ENCODE measurements around the gene CD14. TPM values are rescaled to one million over a fixed set of nuclear protein-coding genes. Genes with fewer than 3 reads are reported as not detected.
"Not testable (repeated sequence)": the region's sequence is repeated elsewhere in the genome, so short reads cannot be mapped to it uniquely, and the experiment has no call there.

CD14 gene
- total RNA-seq, 2 donors from 2014 or later = 25.0 to 74.1 TPM

GRCh38 chr5:140664030-140664358, 31.0 kb upstream of the CD14 start:
- Histone ChIP-seq H3K36me3 (peaks cover 53% of the 10 kb centered on the region), H3K4me3 (peak overlapping the region; percentile 88), H3K4me1 (peaks cover 0 to 20% of the 10 kb centered on the region in 2 donors), H3K27ac (peak overlapping the region; percentile 88), H3K9me3 (no peaks in the 10 kb centered on the region), H3K27me3 (no peaks in the 10 kb centered on the region)
- no peak for DNase-seq (ENCODE audit: low spot score)
- TF ChIP-seq CTCF (IDR thresholded peaks at IDR 0.05) = no peak

GRCh38 chr5:140660371-140660770, 27.4 kb upstream of the CD14 start:
- H3K9me3 ChIP-seq; DNase-seq (ENCODE audit: low spot score): not testable (repeated sequence)
- H3K36me3 ChIP-seq = peaks cover 78% of the 10 kb centered on the region

GRCh38 chr5:140658870-140659269, 25.9 kb upstream of the CD14 start:
- H3K27me3 ChIP-seq = no peaks in the 10 kb centered on the region
- TF ChIP-seq CTCF (IDR thresholded peaks at IDR 0.05) = no peak
- H3K27ac ChIP-seq = no peak overlapping the region
- peaks cover 0 to 4% of the 10 kb centered on the region in 2 donors for H3K4me1 ChIP-seq
- H3K4me3 ChIP-seq = no peak overlapping the region
- peaks cover 93% of the 10 kb centered on the region for H3K36me3 ChIP-seq
- no peaks in the 10 kb centered on the region for H3K9me3 ChIP-seq
- DNase-seq (ENCODE audit: low spot score) = no peak

More at GRCh38 chr5:140660371-140660770, 27.4 kb upstream of the CD14 start:
- H3K4me1 ChIP-seq, H3K27me3 ChIP-seq, H3K4me3 ChIP-seq, H3K27ac ChIP-seq: not testable (repeated sequence)

- TF ChIP-seq CTCF (IDR thresholded peaks at IDR 0.05) = no peak
- Histone ChIP-seq H3K27me3 (no peaks in the 10 kb centered on the region), H3K4me1 (peaks cover 0 to 31% of the 10 kb centered on the region in 2 donors), H3K4me3 (peak overlapping the region; percentile 91 to 93), H3K36me3 (peaks cover 50% of the 10 kb centered on the region), H3K27ac (peak overlapping the region; percentile 84 to 85), H3K9me3 (no peaks in the 10 kb centered on the region)
- DNase-seq (ENCODE audit: low spot score) = no peak
Measured at GRCh38 chr5:140647042-140647419, 14.1 kb upstream of the CD14 start.

- no peaks in the 10 kb centered on the region for H3K27me3 ChIP-seq
- no peak for TF ChIP-seq CTCF (IDR thresholded peaks at IDR 0.05)
- H3K27ac ChIP-seq = no peak overlapping the region
- H3K4me3 ChIP-seq = no peak overlapping the region
- no peak for DNase-seq (ENCODE audit: low spot score)
- H3K4me1 ChIP-seq = peaks cover 0 to 46% of the 10 kb centered on the region in 2 donors
- peaks cover 19% of the 10 kb centered on the region for H3K36me3 ChIP-seq
- H3K9me3 ChIP-seq = no peaks in the 10 kb centered on the region
Measured at GRCh38 chr5:140642718-140643117, 9.7 kb upstream of the CD14 start.

GRCh38 chr5:140641716-140642115, 8.7 kb upstream of the CD14 start:
- no peak for DNase-seq (ENCODE audit: low spot score)
- Histone ChIP-seq H3K4me3 (no peak overlapping the region), H3K27me3 (no peaks in the 10 kb centered on the region), H3K36me3 (peaks cover 19% of the 10 kb centered on the region), H3K4me1 (peaks cover 0 to 42% of the 10 kb centered on the region in 2 donors), H3K9me3 (no peaks in the 10 kb centered on the region), H3K27ac (no peak overlapping the region)
- TF ChIP-seq CTCF (IDR thresholded peaks at IDR 0.05) = no peak

All from right atrium auricular region (tissue), 2 donors.